ENCODE data around the gene NELL1.

The NELL1 gene

DNA sequence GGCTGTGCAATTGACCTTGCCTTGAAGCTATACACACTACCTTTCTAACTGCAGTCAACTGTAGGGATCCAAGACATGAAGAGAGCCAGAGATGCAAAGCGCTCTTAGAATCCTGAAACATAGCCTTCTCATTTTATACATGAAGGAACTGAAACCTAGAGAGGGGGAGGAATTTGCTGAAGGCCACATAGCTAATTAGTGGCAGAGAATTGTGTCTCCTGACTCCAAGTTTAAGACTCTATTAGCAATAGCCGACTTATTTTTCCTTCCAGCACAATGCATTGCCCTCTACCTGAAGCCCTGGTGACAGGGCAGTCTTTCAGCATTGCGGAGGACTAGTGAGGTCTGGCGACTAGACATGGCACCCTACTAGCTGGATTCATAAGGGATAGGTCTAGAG is 796.5 kb downstream of the NELL1 start:
- H3K4me3 ChIP-seq (ENCODE audit: low read length): no peak overlapping the region
- TF ChIP-seq ZNF274 (IDR thresholded peaks at IDR 0.05; ENCODE audit: low read depth, low read length): no peak

DNA sequence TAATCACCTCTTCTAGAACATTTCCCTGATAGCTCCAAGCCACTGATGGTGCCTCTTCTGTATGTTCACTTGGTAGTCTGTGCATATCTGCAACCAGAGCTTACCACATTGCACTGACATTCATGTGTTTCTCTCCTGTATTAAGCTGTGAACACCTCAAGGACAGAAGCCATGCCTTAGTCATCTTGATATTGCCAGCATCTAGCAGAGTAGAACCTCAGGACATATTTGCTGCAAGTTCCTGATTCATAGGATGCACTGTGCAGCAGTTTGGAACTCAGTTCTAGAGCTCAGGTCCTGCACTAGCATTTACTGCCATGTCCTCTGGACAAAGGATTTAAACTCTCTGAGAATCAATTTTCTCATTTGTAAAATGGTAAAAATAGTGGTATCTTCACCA is 801.1 kb downstream of the NELL1 start:
- no peak for TF ChIP-seq ZNF274 (IDR thresholded peaks at IDR 0.05; ENCODE audit: low read depth, low read length)
- H3K4me3 ChIP-seq (ENCODE audit: low read length): no peak overlapping the region

DNA sequence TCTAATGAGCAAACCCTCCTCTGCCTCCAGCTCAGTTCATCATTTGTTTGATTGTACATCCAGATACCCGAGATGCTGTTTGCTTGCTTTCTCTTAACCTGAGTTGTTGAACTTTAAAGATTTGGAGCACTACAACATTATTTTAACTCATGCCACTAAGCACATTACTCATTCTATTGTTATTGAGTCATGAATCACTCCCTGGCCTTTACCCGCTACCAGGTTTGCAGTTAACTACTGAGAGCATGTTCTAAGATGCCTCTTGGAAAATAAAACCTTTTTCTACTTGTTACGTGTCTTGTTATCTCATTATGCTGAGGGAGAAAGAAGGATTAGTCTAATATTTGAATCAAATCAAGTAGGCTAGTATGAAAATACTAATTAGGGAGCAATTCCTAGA is 802.9 kb downstream of the NELL1 start:
- H3K4me3 ChIP-seq (ENCODE audit: low read length): no peak overlapping the region
- no peak for TF ChIP-seq ZNF274 (IDR thresholded peaks at IDR 0.05; ENCODE audit: low read depth, low read length)

DNA sequence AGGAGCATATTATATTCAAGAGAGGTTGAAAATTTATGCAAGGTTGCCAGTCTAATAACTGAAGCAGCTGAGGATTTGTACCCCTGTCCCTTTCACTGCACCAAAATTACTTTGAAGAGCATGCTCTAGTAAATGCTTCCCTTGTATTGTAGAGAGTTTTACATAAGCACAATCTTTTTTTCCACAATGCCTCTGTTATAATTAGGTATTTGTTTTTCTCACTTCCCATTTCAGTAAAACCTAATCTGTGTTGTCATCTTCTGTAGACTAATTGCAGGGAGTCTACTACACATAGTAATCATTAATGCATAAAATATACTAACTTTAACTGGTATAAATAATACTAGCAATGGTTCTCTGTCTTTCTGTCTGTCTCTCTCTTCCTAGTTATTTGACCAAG is 805.1 kb downstream of the NELL1 start:
- no peak overlapping the region for H3K4me3 ChIP-seq (ENCODE audit: low read length)
- no peak for TF ChIP-seq ZNF274 (IDR thresholded peaks at IDR 0.05; ENCODE audit: low read depth, low read length)

DNA sequence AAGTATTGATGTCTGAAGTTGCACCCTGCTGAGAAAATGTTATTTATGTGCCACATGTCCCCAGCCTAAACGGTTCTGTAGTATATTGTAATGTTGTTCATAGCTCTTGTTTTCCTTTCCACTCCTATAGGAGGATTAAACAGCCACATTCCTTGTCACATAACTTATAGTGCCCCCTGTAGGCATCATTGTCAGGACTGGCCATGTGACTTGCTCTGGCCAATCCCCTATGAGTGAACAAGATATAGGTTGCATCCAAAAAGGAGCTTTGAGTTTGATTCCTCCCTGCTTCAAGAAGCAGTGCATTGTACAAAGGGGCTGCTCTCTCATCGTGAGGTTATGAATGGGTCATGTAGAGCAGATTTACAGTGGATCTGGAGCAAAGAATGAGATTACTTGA is 805.9 kb downstream of the NELL1 start:
- no peak overlapping the region for H3K4me3 ChIP-seq (ENCODE audit: low read length)
- no peak for TF ChIP-seq ZNF274 (IDR thresholded peaks at IDR 0.05; ENCODE audit: low read depth, low read length)

DNA sequence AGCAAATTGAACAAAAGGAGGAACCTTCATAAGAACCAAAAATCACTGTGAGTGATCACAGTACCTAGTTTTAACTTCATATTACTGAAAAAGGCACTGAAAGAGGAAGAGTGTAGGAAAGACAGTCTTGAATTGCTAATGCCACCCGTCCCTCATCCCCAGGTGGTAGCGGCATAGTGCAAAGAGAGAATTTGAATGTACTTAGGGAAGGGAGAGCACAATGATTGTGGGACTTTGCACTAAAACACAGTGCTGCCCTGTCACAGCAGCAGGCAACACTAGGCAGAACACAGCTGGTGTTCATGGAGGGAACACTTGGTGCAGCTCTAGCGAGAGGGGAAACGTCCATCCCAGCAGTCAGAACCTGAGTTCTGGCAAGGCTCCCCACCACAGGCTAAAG is 807.2 kb downstream of the NELL1 start:
- no peak for TF ChIP-seq ZNF274 (IDR thresholded peaks at IDR 0.05; ENCODE audit: low read depth, low read length)
- no peak overlapping the region for H3K4me3 ChIP-seq (ENCODE audit: low read length)

DNA sequence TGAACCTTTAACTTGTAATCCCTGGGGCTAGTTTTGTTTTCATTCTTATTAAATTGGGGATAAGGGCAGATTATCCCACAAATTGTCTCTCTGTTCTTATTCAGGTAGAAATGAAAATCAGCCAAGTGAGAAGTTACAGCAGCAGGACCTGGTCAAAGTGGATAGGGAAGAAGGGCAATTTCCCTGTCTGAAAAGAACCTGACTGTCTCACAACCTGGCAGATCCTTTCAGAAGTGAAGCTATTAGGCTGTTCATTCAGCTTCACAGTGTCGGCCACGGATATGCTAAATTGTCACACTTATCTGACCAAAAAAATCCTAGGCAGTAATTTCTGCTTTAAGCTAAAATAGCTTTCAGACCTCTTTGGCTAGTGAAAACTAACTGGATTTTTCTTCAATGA is 810.9 kb downstream of the NELL1 start:
- no peak overlapping the region for H3K4me3 ChIP-seq (ENCODE audit: low read length)
- no peak for TF ChIP-seq ZNF274 (IDR thresholded peaks at IDR 0.05; ENCODE audit: low read depth, low read length)

DNA sequence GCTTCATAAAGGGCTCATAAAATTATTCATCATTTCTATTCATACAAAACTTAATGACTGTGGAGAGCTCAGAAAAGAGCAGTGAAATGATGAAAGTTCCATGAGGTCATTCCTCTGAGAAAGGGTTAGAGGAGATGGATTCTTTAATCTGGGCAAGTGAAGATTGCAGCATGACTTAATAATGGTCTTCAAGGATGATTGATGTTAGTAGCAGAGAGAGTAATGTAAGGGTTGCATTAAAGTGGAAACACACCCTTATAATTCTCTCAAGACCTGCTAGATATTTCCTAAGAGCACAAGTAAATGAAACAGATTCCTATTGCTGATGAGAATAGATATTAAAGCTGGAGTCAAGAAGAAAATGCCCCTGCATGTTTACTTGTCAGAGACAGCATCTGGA is 811.9 kb downstream of the NELL1 start:
- no peak for TF ChIP-seq ZNF274 (IDR thresholded peaks at IDR 0.05; ENCODE audit: low read depth, low read length)
- H3K4me3 ChIP-seq (ENCODE audit: low read length): no peak overlapping the region

DNA sequence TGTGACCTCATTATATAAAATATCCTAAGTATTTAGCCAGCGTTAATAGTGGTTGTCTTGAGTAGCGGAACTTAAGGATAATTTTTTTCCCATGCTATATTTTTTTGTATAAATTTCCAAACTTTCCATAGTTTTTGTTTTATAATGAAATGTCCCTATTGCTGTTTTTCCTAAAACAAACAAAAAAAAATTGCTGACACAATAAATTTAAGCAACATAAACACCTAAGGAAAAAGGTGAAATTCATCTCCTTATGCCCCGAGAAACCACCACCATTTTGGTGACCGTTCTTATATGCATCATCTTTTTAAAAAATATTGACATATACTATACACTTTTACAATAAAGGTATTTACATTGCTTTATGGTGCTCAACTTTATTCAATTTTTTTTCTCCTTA is 814.7 kb downstream of the NELL1 start:
- TF ChIP-seq ZNF274 (IDR thresholded peaks at IDR 0.05; ENCODE audit: low read depth, low read length): no peak
- H3K4me3 ChIP-seq (ENCODE audit: low read length): no peak overlapping the region

DNA sequence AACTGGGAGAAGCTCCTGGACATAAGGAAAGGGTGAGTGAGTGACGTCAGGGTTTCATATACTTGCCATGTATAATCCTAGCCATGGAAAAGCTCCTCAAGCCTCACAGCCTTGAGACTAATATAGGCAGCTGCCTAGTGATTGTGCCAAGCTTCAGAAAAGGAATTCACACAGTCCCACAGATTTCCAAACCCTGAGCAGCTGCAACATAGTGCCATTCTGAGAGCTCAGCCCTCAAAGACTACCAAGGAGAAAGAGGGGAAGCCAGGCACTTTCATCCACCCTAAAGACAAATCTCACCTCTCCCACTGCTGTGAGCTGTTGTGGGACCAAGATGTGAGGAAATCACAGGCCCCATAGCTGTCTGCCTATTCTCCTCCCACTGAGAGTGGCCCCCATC is 815.6 kb downstream of the NELL1 start:
- no peak overlapping the region for H3K4me3 ChIP-seq (ENCODE audit: low read length)
- TF ChIP-seq ZNF274 (IDR thresholded peaks at IDR 0.05; ENCODE audit: low read depth, low read length): no peak

DNA sequence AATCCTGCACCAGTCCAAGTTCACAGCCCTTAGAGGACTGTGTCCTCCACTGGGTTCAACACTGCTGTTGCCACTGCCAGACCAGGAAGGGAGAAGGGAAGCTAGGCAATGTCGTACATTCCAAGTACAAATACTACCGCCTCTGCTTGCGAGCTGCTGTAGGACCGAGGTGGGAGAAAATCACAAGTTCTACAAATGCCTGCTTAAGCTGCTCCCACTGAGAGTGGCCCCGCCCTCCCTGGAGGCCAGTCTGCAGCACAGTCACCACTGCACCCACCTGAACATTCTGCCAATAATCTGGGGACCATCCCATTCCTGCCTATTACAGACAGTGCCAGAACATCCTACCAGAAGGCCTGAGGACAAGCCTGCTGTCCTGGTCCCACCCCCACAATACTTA is 816.0 kb downstream of the NELL1 start:
- no peak for TF ChIP-seq ZNF274 (IDR thresholded peaks at IDR 0.05; ENCODE audit: low read depth, low read length)
- H3K4me3 ChIP-seq (ENCODE audit: low read length): no peak overlapping the region

DNA sequence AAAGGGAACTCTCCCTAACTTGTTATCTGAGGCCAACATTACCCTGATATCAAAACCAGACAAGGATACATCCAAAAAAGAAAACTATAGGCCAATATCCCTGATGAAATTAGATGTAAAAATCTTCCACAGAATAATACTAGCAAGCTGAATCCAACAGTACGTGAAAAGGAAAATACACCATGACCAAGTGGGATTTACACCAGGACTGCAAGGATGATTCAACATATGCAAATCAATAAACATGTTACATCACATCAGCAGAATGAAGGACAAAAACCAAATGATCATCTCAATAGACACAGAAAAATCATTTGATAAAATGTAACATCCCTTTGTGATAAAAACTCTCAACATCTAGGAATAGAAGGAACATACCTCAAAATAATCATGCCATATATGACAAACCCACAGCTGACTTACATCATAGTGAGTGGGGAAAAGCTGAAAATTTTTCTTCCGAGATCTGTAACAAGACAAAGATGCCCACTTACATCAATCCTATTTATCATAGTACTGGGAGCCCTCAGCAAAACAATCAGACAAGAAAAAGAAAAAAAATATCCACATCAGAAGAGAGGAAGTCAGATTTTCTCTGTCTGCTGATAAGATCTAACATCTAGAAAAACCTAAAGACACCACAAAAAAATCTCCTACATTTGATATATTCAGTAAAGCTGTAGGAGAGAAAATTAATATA is 820.2 kb downstream of the NELL1 start:
- no peak for TF ChIP-seq ZNF274 (IDR thresholded peaks at IDR 0.05; ENCODE audit: low read depth, low read length)
- no peak overlapping the region for H3K4me3 ChIP-seq (ENCODE audit: low read length)

DNA sequence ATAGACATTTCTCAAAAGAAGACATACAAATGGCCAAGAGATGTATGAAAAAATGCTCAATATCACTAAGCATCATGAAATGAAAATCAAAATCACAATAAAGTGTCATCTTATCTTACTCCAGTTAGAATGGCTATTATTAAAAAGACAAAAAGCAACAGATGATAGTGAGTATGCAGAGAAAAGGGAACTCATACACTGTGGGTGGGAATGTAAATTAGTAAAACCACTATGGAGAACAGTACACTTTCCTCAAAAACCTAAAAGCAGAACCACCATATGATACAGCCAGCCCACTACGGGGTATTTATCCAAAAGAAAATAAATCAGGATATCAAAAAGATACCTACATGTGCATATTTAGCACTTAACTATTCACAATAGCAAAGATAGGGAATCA is 823.5 kb downstream of the NELL1 start:
- no peak overlapping the region for H3K4me3 ChIP-seq (ENCODE audit: low read length)
- TF ChIP-seq ZNF274 (IDR thresholded peaks at IDR 0.05; ENCODE audit: low read depth, low read length): no peak

DNA sequence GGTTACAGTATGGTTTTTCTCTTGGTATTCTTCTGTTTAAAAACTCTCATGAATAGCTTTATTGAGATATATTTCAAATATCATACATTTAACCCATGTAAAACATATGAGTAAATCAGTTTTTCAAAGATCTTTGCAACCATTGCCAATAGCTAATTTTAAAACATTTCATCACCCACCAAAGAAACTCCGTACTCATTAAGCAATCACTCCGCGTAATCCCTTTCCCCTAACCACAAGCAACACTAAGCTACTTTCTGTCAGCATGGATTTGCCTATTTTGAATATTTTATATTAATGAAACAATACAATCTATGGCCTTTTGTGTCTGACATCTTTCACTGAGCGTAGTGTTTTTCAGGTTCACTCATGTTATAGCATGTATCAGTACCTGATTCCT is 825.6 kb downstream of the NELL1 start:
- no peak for TF ChIP-seq ZNF274 (IDR thresholded peaks at IDR 0.05; ENCODE audit: low read depth, low read length)
- H3K4me3 ChIP-seq (ENCODE audit: low read length): no peak overlapping the region

DNA sequence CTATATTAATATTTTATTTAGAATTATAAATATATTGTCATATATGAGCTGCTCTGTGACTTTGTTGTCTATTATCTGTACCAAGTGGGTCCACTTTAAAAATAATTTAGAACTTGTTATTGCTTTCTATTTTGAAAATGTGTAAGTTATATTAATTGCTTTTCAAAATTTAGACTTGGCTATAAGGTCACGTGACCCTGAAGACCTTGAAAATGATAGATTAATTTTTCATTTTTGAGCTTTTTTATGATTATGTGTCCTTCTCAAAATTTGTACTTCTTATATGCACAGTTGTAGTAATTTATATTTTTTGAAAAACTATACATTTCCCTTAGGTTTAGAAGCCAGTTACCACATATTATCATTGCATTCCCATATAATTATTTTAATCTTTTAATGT is 826.5 kb downstream of the NELL1 start:
- H3K4me3 ChIP-seq (ENCODE audit: low read length): no peak overlapping the region
- TF ChIP-seq ZNF274 (IDR thresholded peaks at IDR 0.05; ENCODE audit: low read depth, low read length): no peak

DNA sequence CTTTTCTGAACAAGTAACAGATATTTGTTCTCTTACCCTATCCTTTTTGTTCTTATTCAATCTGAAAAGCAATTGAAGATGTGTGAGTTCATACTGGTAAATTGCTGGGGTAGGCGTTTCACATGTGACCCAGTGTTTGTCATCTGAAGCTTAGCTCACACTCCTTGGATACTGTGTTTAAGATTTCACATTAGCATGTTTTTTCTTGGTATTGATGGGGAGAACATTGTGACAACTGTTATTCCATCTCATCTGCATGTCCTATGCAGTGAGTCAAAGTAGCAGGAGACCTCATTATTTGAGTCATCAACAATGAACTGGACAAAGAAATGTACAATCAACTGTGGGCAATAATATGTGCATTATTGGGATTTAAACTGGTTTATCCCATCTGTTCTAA is 831.9 kb downstream of the NELL1 start:
- TF ChIP-seq ZNF274 (IDR thresholded peaks at IDR 0.05; ENCODE audit: low read depth, low read length): no peak
- H3K4me3 ChIP-seq (ENCODE audit: low read length): no peak overlapping the region
